Activated naive CD8-positive, alpha-beta T cell treated with anti-CD3 and anti-CD28 coated beads, Interleukin-2, amount 50 U/mL, for 24 hours (primary cell): ENCODE measurements around the gene AKAP13.

Experiments used
- ATAC-seq: fragments of 150-1000 bp; cut with Tn5 transposase; one replicate; pipeline ENCODE4 v1.10.0; 2021
- DNase-seq: peaks from one replicate; pipeline ENCODE4 v3.0.0; 2021
- H3K27ac Mint-ChIP-seq: one replicate; pipeline ENCODE4 v1.8.0; 2021; ENCODE audit warnings: mild to moderate bottlenecking, mixed read lengths
- H3K27me3 Mint-ChIP-seq: one replicate; pipeline ENCODE4 v1.8.0; 2021; ENCODE audit warnings: mixed read lengths
- H3K36me3 Mint-ChIP-seq: one replicate; pipeline ENCODE4 v1.8.0; 2021; ENCODE audit warnings: low read depth, mixed read lengths
- H3K4me1 Mint-ChIP-seq: one replicate; pipeline ENCODE4 v1.8.0; 2021; ENCODE audit warnings: mixed read lengths
- H3K4me3 Mint-ChIP-seq: one replicate; pipeline ENCODE4 v1.8.0; 2021; ENCODE audit warnings: mild to moderate bottlenecking, moderate library complexity, mixed read lengths
- H3K9me3 Mint-ChIP-seq: one replicate; pipeline ENCODE4 v1.8.0; 2021; ENCODE audit warnings: mixed read lengths

AKAP13 gene

DNA sequence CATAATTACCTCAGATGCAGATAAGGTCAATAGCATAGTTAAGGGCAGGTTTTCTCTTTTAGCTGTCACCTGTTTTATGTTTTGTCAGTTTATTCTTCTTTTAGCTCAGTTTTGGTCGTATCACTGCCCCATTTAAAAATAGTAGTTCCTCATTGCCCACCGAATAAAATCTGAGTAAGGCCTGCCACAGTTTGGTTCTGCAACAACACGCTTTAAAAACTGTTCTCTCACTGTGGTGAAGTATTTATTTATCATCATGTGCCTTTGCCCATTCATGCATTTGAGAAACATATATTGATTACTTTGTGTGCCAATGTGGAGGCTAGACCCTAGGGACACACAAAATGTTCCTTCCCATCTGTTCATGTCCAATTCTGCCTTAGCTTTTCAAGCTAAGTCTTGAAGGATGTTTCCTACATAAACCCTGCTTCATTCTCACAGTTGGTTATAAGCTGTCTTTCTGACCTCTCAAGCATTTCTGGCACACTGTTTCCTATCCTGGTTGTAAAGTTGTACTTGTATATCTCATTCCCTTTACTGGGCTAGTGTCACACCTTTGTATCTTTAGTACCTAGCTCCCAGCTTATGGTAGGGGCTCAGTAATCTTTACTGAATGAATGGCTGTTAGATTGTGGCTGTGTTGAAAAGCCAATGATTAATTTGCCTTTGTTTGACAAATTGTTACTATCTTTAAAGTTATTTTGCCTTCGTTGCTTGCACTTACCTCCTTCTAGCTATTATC lies 23.9 kb downstream of the AKAP13 start:
- H3K27ac Mint-ChIP-seq, result peak overlapping the region; percentile 93
- peaks cover 2% of the 10 kb centered on the region for H3K27me3 Mint-ChIP-seq
- no peaks in the 10 kb centered on the region for H3K9me3 Mint-ChIP-seq
- ATAC-seq (no peak), DNase-seq (no peak)
- peaks cover 91% of the 10 kb centered on the region for H3K4me1 Mint-ChIP-seq
- peak overlapping the region; percentile 30 for H3K4me3 Mint-ChIP-seq
- peaks cover 10% of the 10 kb centered on the region for H3K36me3 Mint-ChIP-seq

DNA sequence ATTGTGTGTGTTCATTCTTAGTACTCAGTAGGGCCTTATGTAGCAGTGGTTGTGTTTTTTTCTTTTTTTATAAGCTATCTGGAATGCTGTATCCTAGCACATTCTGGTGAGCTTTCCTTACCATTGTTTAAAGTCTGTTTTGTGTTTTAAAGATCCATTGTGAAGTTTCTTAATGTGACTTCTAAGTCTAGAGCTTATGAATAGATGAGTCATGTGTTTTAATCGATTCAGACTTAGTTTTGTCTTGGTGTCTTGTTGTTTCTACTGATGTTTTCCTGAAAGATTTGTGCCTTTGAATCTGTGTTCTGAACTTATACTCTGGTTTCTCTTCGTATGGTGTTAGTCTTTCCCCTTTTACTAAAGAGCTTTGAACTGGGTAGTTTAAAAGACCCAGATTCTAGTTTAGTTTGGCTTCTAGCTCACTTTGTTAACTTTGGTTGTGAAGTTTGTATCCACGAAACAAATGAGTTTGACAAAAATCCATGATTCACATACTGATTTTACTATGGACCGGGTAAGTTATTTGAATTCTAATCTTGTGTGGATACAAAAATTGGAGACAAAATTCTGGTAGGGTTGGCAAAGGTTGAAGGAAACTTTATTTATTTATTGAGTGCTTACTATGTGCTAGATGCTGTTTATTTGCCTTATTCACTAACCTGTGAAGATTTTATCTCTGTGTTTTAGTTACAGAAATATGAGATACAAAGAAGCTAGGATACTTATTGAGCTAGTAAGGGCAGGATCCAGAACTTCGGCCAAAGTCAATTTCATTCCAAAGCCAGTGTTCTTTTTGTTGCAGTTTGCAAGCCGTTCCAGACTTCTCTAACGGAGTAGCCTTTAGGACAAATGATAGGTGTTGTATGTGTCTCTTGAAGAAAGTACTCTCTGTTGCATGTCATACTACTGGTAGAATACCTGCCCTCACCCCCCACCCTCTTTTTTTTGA lies 24.8 kb downstream of the AKAP13 start:
- peaks cover 13% of the 10 kb centered on the region for H3K36me3 Mint-ChIP-seq
- DNase-seq, result no peak
- no peaks in the 10 kb centered on the region for H3K9me3 Mint-ChIP-seq
- peak overlapping the region; percentile 30 for H3K4me3 Mint-ChIP-seq
- H3K27me3 Mint-ChIP-seq, result peaks cover 2% of the 10 kb centered on the region
- peak overlapping the region; percentile 93 for H3K27ac Mint-ChIP-seq
- peaks cover 93% of the 10 kb centered on the region for H3K4me1 Mint-ChIP-seq
- no peak for ATAC-seq

DNA sequence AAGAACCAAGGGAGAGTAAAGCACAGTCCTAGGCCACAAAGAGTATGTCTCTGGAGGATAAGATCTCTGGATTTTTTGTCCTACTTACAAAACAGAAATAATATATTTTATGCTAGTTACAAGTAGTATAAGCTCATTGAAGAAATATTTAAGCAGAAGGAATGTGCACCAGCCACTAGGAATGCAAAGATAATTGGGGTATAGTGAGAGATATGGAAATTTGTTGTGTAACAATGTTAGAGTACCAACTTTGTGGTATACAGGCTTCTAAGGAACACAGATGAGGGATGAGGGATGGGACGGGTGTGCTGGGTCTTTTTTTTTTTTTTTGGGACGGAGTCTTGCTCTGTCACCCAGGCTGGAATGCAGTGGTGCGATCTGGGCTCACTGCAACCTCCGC lies 26.5 kb downstream of the AKAP13 start:
- no peaks in the 10 kb centered on the region for H3K9me3 Mint-ChIP-seq
- peaks cover 2% of the 10 kb centered on the region for H3K27me3 Mint-ChIP-seq
- H3K4me1 Mint-ChIP-seq, result peaks cover 94% of the 10 kb centered on the region
- H3K36me3 Mint-ChIP-seq, result peaks cover 23% of the 10 kb centered on the region
- DNase-seq (no peak), ATAC-seq (no peak)
- H3K27ac Mint-ChIP-seq, result peak overlapping the region; percentile 93
- H3K4me3 Mint-ChIP-seq, result peak overlapping the region; percentile 30

DNA sequence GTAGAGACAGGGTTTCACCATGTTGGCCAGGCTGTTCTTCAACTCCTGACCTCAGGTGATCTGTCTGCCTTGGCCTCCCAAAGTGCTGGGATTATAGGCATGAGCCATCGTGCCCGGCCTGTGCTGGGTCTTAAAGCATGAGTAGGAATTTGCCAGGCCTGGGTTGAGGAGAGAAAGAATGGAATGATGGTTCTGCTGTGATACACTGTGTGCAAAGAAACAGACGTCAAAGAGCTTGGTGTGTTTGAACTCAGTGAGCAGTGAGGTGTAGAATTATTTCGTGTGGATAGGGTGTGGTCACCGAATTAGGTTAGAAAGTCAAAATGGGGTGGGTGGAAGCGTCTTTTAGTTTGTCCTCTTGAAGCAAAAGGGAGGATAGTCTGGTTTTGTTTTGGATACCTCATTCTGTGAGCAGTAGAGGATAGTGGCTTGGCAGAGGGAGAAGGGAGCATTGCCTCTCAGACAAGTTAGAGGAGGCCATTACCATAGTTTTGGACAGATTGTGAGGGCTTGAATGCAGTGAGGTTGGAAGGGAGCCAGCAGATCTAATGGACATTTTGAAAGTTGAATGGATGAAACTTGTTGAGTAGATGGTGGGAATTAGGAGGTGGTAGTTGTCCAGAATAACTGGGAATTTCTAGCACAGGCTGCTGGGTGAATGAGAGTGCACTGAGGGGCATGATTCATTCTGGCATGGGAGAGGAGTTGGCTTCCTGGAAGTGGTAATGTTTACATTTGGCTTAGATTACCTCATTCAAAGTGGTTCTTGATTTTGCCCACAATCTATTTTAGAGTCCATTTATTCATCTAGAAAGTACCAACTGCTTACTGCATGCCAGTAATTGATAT lies 27.2 kb downstream of the AKAP13 start:
- Mint-ChIP-seq H3K9me3 (no peaks in the 10 kb centered on the region), H3K27me3 (peaks cover 2% of the 10 kb centered on the region), H3K4me3 (peak overlapping the region; percentile 56), H3K4me1 (peaks cover 93% of the 10 kb centered on the region), H3K27ac (peak overlapping the region; percentile 93), H3K36me3 (peaks cover 23% of the 10 kb centered on the region)
- DNase-seq, result peak; percentile 43
- ATAC-seq, result peak; percentile 74

DNA sequence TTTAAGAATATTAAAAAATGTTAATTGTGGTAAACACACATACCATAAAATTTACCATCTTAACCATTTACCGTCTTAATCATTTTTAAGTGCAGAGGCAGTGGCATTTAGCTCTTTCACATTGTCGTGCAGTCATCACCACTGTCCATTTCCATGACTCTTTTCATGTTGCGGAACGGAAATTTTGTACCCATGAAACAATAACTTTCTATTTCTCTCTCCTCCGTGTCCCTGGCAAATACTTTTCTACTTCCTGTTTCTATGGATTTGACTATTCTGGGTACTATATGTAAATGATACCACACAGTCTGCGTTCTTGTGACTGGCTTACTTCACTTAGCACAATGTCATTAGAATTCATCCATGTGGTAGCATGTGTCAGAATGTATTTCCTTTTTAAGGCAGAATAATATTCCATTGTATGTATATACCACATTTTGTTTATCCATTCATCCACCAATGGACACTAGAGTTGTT lies 27.9 kb downstream of the AKAP13 start:
- Mint-ChIP-seq H3K27me3 (peaks cover 2% of the 10 kb centered on the region), H3K36me3 (peaks cover 23% of the 10 kb centered on the region), H3K4me1 (peaks cover 93% of the 10 kb centered on the region), H3K9me3 (no peaks in the 10 kb centered on the region), H3K4me3 (peak overlapping the region; percentile 56), H3K27ac (peak overlapping the region; percentile 93)
- DNase-seq (peak; percentile 41), ATAC-seq (peak; percentile 79)

DNA sequence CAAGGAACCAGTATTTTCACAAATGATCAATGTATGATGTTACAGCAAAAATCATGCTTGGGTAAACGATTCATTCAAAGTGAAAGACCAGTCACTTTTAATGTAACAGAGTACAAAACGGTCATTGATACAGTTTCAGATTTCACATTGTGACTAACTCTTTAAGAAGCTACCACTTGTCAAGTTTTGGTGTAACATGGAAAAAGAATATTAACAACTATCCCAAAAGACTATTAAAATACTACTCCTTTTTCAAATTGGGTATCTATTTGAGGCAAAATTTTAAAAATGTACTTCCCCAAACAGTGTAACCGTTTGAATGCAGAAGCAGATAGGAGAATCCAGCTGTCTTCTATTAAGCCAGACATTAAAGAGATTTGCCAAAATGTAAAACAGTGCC lies 31.7 kb downstream of the AKAP13 start:
- Mint-ChIP-seq H3K9me3 (no peaks in the 10 kb centered on the region), H3K27ac (peak overlapping the region; percentile 78), H3K36me3 (peaks cover 22% of the 10 kb centered on the region), H3K4me3 (peak overlapping the region; percentile 44), H3K4me1 (peaks cover 91% of the 10 kb centered on the region), H3K27me3 (peaks cover 2% of the 10 kb centered on the region)
- DNase-seq (no peak), ATAC-seq (no peak)

DNA sequence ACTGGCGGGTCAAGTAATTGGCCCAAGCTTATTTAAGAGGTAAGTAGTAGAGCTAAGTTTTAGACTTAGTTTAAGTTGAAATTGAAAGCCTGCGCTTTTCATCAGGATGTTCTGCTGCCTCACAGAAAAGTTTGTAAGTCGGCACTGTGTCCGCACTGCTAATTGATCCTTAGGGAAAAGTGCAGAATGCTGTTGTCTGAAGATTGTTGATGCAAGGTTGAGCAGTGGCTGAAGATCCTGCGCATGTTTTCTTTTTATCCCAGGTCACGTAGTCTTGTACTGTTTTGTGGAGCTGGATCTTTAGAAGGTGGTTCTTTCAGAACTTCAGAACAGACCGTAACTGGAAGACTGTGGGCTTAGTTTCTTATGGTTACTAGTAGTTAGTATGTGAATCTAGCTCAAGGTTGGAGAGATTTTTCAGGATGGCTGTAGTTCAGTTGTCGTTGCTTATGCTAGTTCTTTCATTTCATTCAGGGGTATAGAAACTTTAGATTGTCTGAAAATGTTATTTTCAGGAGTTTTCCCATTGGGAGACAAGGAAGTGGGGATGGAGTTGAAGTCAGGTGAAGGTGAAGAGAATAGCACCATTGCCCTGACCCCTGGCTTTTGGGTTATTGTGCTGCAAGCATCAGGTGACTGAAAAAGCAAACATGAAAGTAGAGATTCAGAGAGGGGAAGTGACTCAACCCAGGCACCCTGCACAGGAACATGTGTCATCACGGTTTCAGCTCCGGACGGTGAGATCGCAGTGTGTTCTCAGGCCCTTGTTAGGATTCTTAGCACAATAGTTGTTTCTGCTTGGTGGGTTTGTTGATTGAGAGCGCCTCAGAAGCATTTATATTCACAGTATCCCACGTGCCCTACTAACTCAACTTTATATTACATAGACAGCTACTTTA lies 32.8 kb downstream of the AKAP13 start:
- Mint-ChIP-seq H3K36me3 (peaks cover 24% of the 10 kb centered on the region), H3K4me3 (peak overlapping the region; percentile 49), H3K27me3 (peaks cover 2% of the 10 kb centered on the region), H3K9me3 (no peaks in the 10 kb centered on the region), H3K4me1 (peaks cover 88% of the 10 kb centered on the region), H3K27ac (peak overlapping the region; percentile 89)
- peak; percentile 65 for DNase-seq
- peak; percentile 97 for ATAC-seq

DNA sequence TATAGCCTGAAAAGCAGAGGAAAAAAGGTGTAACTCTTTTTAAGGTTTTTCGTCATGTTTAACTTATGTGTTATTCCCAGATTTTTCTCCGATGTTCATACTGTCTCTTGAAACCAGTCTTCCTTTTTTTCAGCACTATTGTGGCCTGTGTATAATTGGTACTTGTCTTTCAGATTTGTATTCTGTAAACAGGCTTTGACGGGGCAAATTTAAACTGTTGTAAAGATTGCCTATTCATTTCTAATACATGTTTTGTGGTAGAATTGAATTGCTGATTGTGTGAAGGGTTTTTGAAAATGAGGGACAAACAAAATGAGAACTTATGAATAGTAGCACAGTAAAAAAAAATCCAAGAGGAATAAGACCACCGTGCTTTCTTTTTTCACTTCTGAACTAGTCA lies 33.6 kb downstream of the AKAP13 start:
- H3K4me1 Mint-ChIP-seq, result peaks cover 89% of the 10 kb centered on the region
- H3K9me3 Mint-ChIP-seq, result no peaks in the 10 kb centered on the region
- DNase-seq (no peak), ATAC-seq (no peak)
- peak overlapping the region; percentile 89 for H3K27ac Mint-ChIP-seq
- peak overlapping the region; percentile 42 for H3K4me3 Mint-ChIP-seq
- no peaks in the 10 kb centered on the region for H3K27me3 Mint-ChIP-seq
- peaks cover 19% of the 10 kb centered on the region for H3K36me3 Mint-ChIP-seq

DNA sequence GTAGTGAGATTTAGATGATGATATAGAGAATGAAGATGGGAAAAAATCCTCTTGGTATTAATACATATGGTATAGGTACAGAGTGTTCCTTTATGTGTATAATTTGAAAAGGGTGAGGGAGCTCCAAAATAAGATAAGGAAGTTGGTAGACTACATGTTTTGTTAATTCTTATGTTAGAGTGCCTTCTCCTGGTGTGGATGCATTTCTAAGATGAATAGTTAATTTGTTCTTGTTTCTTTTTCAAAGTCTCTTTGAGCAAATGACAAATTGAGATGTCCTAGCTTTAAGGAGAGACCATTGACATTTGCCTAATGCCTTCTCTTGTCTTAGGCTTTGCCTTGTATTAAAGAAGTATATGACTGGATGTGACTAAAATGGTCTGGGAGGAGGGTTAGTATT lies 34.1 kb downstream of the AKAP13 start:
- ATAC-seq (no peak), DNase-seq (no peak)
- no peaks in the 10 kb centered on the region for H3K27me3 Mint-ChIP-seq
- no peaks in the 10 kb centered on the region for H3K9me3 Mint-ChIP-seq
- H3K27ac Mint-ChIP-seq, result peak overlapping the region; percentile 89
- H3K4me1 Mint-ChIP-seq, result peaks cover 90% of the 10 kb centered on the region
- H3K4me3 Mint-ChIP-seq, result peak overlapping the region; percentile 42
- peaks cover 21% of the 10 kb centered on the region for H3K36me3 Mint-ChIP-seq

DNA sequence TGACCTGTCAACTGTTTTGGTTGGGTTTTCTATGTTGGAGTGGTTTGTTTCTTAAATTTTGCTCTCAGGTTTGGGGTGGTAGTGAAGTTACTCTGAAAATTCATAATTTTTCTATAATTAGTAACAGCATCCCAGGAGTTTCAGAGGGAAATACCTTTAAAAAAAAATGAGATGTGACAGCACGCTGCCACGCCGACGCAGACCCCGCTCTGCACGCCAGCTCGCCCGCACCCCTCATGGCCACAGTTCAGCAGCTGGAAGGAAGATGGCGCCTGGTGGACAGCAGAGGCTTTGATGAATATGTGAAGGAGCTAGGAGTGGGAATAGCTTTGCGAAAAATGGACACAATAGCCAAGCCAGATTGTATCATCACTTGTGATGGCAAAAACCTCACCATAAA lies 34.6 kb downstream of the AKAP13 start:
- ATAC-seq (no peak), DNase-seq (no peak)
- H3K9me3 Mint-ChIP-seq, result no peaks in the 10 kb centered on the region
- peak overlapping the region; percentile 89 for H3K27ac Mint-ChIP-seq
- H3K27me3 Mint-ChIP-seq, result no peaks in the 10 kb centered on the region
- no peak overlapping the region for H3K4me3 Mint-ChIP-seq
- H3K4me1 Mint-ChIP-seq, result peaks cover 88% of the 10 kb centered on the region
- H3K36me3 Mint-ChIP-seq, result peaks cover 21% of the 10 kb centered on the region

DNA sequence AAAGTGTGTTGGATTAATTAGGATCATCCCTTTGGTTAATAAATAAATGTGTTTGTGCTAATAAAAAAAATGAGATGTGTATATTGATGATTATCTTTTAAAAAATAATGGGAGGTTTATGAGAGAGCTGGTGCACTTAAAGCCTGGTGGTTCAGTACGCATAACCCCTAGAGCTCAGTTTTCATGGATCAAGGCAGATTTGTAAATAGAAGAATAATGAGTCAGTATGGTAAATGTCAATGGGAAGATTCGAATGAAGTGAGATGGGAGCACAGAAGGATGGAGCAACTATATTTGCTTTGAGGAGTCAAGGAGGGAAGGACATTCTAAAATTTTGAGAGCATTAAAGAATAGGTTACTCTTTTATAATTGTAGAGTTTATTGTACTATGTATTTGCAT lies 35.4 kb downstream of the AKAP13 start:
- Mint-ChIP-seq H3K4me1 (peaks cover 87% of the 10 kb centered on the region), H3K27ac (no peak overlapping the region)

DNA sequence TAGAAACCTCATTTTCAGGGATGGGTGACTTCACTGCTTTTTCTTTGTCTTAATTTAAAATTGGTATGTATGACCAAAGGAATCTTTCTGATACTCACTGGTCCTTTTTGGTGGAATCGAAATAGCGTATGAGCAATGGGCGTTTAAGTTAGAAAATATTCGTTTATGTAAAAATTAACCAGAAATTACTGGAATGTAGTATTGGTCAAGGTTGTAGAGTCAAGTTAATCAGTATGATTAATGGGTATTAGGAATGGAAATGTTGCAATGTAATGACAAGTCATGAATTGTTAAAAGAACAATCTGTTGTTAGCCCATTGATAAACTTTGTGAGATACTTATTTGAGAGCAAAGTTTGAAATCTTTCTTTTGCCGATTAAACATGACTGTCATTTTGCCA lies 36.9 kb downstream of the AKAP13 start:
- H3K36me3 Mint-ChIP-seq, result peaks cover 9% of the 10 kb centered on the region
- peaks cover 87% of the 10 kb centered on the region for H3K4me1 Mint-ChIP-seq
- H3K9me3 Mint-ChIP-seq, result no peaks in the 10 kb centered on the region
- no peak for ATAC-seq
- H3K27me3 Mint-ChIP-seq, result no peaks in the 10 kb centered on the region
- no peak overlapping the region for H3K27ac Mint-ChIP-seq
- no peak overlapping the region for H3K4me3 Mint-ChIP-seq
- no peak for DNase-seq

More for the DNA sequence above, 35.4 kb downstream of the AKAP13 start:
- no peak for DNase-seq
- ATAC-seq, result no peak
- Mint-ChIP-seq H3K9me3 (no peaks in the 10 kb centered on the region), H3K36me3 (peaks cover 14% of the 10 kb centered on the region), H3K4me3 (no peak overlapping the region), H3K27me3 (no peaks in the 10 kb centered on the region)

DNA sequence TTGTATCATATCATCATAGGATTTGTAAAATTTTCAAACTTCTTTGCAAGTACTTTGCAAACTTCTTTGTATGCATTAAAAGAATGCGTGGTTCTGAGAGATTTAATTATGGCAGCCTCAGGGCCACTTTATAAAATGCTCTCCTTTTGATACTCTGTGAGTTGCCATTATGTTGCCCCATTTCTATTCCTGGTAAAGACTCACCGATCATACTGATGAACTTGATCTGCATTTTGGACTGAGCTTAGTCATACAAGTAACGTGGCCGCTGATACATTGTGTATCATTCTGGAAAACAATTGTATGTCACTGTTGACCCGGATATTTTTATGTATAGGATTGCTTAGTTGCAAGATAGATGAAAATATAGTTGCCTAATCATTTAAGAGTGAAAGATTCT lies 38.8 kb downstream of the AKAP13 start:
- Mint-ChIP-seq H3K9me3 (no peaks in the 10 kb centered on the region), H3K36me3 (peaks cover 9% of the 10 kb centered on the region), H3K27ac (peak overlapping the region; percentile 57), H3K4me1 (peaks cover 89% of the 10 kb centered on the region), H3K27me3 (no peaks in the 10 kb centered on the region), H3K4me3 (no peak overlapping the region)
- no peak for DNase-seq
- ATAC-seq, result peak; percentile 60
